Measurements from ENCODE around the gene NDUFAF3.

The NDUFAF3 gene

DNA sequence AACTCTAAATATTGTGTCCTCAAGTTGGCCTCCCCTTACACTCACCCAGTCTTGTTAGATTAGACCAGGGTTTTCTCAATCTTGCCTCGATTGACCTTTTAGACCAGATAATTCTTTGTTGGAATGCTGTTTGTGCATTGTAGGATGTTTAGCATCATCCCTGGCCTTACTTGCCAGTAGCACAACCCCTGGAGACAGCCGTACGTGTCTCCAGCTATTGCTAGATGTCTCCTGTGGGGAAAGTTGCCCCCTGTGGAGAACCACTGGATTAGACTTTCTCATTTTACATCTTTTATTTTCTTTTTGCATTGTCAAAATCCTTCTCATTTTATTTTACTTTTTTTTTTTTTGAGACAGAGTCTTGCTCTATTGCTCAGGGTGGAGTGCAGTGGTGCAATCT is 12.5 kb upstream of the NDUFAF3 start:
- Histone ChIP-seq H3K36me3 (peaks cover 25% of the 10 kb centered on the region), H3K9me3 (no peaks in the 10 kb centered on the region), H3K4me3 (ENCODE audit: low read depth, low read length) (no peak overlapping the region), H3K4me1 (peaks cover 4% of the 10 kb centered on the region; the same call in 1 of the 2 replicates), H3K27me3 (no peaks in the 10 kb centered on the region)
- no peak for TF ChIP-seq CTCF (IDR thresholded peaks at IDR 0.05; ENCODE audit: low read depth, low read length)
- no peak for DNase-seq

DNA sequence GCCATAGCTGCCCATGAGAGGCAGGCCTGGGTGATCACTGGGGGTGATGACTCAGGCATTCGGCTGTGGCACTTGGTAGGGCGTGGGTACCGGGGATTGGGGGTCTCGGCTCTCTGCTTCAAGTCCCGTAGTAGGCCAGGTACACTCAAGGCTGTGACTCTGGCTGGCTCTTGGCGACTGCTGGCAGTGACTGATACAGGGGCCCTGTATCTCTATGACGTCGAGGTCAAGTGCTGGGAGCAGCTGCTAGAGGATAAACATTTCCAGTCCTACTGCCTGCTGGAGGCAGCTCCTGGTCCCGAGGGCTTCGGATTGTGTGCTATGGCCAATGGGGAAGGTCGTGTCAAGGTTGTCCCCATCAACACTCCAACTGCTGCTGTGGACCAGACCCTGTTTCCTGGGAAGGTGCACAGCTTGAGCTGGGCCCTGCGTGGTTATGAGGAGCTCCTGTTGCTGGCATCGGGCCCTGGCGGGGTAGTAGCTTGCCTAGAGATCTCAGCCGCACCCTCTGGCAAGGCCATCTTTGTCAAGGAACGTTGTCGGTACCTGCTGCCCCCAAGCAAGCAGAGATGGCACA is 9.4 kb upstream of the NDUFAF3 start:
- no peak for TF ChIP-seq CTCF (IDR thresholded peaks at IDR 0.05; ENCODE audit: low read depth, low read length)
- no peak for DNase-seq
- H3K4me1 ChIP-seq = no peaks in the 10 kb centered on the region
- no peaks in the 10 kb centered on the region for H3K9me3 ChIP-seq
- no peaks in the 10 kb centered on the region for H3K27me3 ChIP-seq
- H3K36me3 ChIP-seq = peaks cover 35% of the 10 kb centered on the region
- H3K4me3 ChIP-seq (ENCODE audit: low read depth, low read length) = no peak overlapping the region

DNA sequence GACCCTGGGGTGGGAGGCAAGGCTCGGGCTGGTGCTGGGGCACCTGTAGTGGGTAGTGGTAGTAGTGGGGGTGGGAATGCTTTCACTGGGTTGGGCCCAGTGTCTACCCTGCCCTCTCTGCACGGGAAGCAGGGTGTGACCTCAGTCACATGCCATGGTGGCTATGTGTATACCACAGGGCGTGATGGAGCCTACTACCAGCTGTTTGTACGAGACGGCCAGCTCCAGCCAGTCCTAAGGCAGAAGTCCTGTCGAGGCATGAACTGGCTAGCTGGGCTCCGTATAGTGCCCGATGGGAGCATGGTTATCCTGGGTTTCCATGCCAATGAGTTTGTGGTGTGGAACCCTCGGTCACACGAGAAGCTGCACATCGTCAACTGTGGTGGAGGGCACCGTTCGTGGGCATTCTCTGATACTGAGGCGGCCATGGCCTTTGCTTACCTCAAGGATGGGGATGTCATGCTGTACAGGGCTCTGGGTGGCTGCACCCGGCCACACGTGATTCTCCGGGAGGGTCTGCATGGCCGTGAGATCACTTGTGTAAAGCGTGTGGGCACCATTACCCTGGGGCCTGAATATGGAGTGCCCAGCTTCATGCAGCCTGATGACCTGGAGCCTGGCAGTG is 8.7 kb upstream of the NDUFAF3 start:
- TF ChIP-seq CTCF (IDR thresholded peaks at IDR 0.05; ENCODE audit: low read depth, low read length) = no peak
- no peak for DNase-seq
- H3K9me3 ChIP-seq = no peaks in the 10 kb centered on the region
- H3K27me3 ChIP-seq = no peaks in the 10 kb centered on the region
- H3K4me1 ChIP-seq = no peaks in the 10 kb centered on the region
- no peak overlapping the region for H3K4me3 ChIP-seq (ENCODE audit: low read depth, low read length)
- H3K36me3 ChIP-seq = peaks cover 33% of the 10 kb centered on the region

- Histone ChIP-seq H3K4me1 (no peaks in the 10 kb centered on the region), H3K36me3 (peaks cover 31% of the 10 kb centered on the region), H3K4me3 (ENCODE audit: low read depth, low read length) (no peak overlapping the region), H3K27me3 (no peaks in the 10 kb centered on the region), H3K9me3 (no peaks in the 10 kb centered on the region)
- peak; percentile 56 for TF ChIP-seq CTCF (IDR thresholded peaks at IDR 0.05; ENCODE audit: low read depth, low read length)
- DNase-seq = peak; percentile 57
Measured at GRCh38 chr3:49013738-49014660, 7.9 kb upstream of the NDUFAF3 start.

- peaks cover 31% of the 10 kb centered on the region for H3K36me3 ChIP-seq
Measured at GRCh38 chr3:49015072-49015471, 6.8 kb upstream of the NDUFAF3 start.

More at GRCh38 chr3:49015072-49015471, 6.8 kb upstream of the NDUFAF3 start:
- Histone ChIP-seq H3K9me3 (no peaks in the 10 kb centered on the region), H3K27me3 (no peaks in the 10 kb centered on the region), H3K4me3 (ENCODE audit: low read depth, low read length) (no peak overlapping the region), H3K4me1 (no peaks in the 10 kb centered on the region)
- DNase-seq = no peak
- no peak for TF ChIP-seq CTCF (IDR thresholded peaks at IDR 0.05; ENCODE audit: low read depth, low read length)

All from BE2C (cell line).